ENCODE results near the gene CCDC57. TPM values are rescaled to one million over a fixed set of nuclear protein-coding genes. Genes with fewer than 3 reads are reported as not detected.

Gene CCDC57
- total and polyA plus RNA-seq, 9 of the 15 experiments (the other 6 are each of a cell fraction or from before 2014, with no cell fraction given), result 0.83 to 36.2 (median 13.6) TPM

GRCh38 chr17:82098169-82098938 is 114.3 kb downstream of the CCDC57 start, which contains the start of gene FASN (continued):
- no peak for TF ChIP-seq FOXP4 (CRISPR knock-in tag; IDR thresholded peaks at IDR 0.05; ENCODE audit: borderline replicate concordance)
- TF ChIP-seq ETV5 (CRISPR knock-in tag; IDR thresholded peaks at IDR 0.05; ENCODE audit: low read depth), result no peak
- peak; percentile 81 for TF ChIP-seq RB1 (IDR thresholded peaks at IDR 0.05; ENCODE audit: low read depth)
- peak; percentile 97 for TF ChIP-seq THAP12 (CRISPR knock-in tag; IDR thresholded peaks at IDR 0.05)
- TF ChIP-seq, protein P1, sequence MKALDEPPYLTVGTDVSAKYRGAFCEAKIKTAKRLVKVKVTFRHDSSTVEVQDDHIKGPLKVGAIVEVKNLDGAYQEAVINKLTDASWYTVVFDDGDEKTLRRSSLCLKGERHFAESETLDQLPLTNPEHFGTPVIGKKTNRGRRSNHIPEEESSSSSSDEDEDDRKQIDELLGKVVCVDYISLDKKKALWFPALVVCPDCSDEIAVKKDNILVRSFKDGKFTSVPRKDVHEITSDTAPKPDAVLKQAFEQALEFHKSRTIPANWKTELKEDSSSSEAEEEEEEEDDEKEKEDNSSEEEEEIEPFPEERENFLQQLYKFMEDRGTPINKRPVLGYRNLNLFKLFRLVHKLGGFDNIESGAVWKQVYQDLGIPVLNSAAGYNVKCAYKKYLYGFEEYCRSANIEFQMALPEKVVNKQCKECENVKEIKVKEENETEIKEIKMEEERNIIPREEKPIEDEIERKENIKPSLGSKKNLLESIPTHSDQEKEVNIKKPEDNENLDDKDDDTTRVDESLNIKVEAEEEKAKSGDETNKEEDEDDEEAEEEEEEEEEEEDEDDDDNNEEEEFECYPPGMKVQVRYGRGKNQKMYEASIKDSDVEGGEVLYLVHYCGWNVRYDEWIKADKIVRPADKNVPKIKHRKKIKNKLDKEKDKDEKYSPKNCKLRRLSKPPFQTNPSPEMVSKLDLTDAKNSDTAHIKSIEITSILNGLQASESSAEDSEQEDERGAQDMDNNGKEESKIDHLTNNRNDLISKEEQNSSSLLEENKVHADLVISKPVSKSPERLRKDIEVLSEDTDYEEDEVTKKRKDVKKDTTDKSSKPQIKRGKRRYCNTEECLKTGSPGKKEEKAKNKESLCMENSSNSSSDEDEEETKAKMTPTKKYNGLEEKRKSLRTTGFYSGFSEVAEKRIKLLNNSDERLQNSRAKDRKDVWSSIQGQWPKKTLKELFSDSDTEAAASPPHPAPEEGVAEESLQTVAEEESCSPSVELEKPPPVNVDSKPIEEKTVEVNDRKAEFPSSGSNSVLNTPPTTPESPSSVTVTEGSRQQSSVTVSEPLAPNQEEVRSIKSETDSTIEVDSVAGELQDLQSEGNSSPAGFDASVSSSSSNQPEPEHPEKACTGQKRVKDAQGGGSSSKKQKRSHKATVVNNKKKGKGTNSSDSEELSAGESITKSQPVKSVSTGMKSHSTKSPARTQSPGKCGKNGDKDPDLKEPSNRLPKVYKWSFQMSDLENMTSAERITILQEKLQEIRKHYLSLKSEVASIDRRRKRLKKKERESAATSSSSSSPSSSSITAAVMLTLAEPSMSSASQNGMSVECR (CRISPR knock-in tag; IDR thresholded peaks at IDR 0.05), result peak; percentile 70
- TF ChIP-seq, protein P2, sequence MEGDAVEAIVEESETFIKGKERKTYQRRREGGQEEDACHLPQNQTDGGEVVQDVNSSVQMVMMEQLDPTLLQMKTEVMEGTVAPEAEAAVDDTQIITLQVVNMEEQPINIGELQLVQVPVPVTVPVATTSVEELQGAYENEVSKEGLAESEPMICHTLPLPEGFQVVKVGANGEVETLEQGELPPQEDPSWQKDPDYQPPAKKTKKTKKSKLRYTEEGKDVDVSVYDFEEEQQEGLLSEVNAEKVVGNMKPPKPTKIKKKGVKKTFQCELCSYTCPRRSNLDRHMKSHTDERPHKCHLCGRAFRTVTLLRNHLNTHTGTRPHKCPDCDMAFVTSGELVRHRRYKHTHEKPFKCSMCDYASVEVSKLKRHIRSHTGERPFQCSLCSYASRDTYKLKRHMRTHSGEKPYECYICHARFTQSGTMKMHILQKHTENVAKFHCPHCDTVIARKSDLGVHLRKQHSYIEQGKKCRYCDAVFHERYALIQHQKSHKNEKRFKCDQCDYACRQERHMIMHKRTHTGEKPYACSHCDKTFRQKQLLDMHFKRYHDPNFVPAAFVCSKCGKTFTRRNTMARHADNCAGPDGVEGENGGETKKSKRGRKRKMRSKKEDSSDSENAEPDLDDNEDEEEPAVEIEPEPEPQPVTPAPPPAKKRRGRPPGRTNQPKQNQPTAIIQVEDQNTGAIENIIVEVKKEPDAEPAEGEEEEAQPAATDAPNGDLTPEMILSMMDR (IDR thresholded peaks at IDR 0.05 in 2 of 3, conservative IDR thresholded peaks at IDR 0.05 in 1 of 3; ENCODE audit: insufficient read depth in 2 of 3, low read depth in 1 of 3, low read length in 3 of 3), result peak; percentile 41 to 77 (median 72); a peak in 5 of 6 replicates
- TF ChIP-seq, protein P3, sequence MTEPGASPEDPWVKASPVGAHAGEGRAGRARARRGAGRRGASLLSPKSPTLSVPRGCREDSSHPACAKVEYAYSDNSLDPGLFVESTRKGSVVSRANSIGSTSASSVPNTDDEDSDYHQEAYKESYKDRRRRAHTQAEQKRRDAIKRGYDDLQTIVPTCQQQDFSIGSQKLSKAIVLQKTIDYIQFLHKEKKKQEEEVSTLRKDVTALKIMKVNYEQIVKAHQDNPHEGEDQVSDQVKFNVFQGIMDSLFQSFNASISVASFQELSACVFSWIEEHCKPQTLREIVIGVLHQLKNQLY (CRISPR knock-in tag; conservative IDR thresholded peaks at IDR 0.05), result 0 out of 4 replicates have a peak, but pooled peaks of 1 of the 2 experiments have one; percentile 25
- TF ChIP-seq ZNF398 (CRISPR knock-in tag; IDR thresholded peaks at IDR 0.05), result no peak
- no peak for TF ChIP-seq MTF1 (CRISPR knock-in tag; IDR thresholded peaks at IDR 0.05; ENCODE audit: borderline replicate concordance)
- no peak for TF ChIP-seq MAFG (tag; conservative IDR thresholded peaks at IDR 0.05)
- peak; percentile 26 to 53; a peak in 2 of 4 replicates for TF ChIP-seq MAZ (CRISPR knock-in tag; conservative IDR thresholded peaks at IDR 0.05 in 1 of 2, IDR thresholded peaks at IDR 0.05 in 1 of 2)
